Stimulated activated CD8-positive, alpha-beta memory T cell treated with anti-CD3 and anti-CD28 coated beads, Interleukin-15, amount 100 ng/mL, for 4 hours (primary cell): ENCODE results near the gene OSBPL2.

Source experiments
- DNase-seq, 2 donors: peaks; one replicate each; pipeline ENCODE4 v3.0.0-alpha.2; 2020; ENCODE audit warnings: low read depth in 2 of 2

Gene OSBPL2

DNA sequence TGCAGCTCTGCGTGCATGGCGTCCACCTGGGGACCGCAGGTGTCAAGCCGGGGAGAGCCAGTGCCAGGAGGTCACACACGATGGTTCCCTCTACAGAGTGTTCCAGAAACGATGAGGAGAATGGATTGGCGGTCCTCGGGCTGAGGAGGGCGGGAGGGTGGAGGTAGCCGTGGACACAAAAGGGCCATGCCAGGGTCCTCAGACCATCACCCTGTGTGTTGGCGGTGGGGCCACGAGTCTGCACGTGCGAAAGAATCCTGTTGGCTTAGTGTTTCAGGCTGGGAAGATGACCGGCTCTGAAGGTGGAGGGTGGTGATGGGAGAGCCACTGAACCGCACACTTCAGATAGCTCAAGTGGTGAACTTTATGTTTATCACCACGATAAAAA, 31.9 kb upstream of the OSBPL2 start:
- no peak for DNase-seq

GRCh38 chr20:62208061-62208794, 30.1 kb upstream of the OSBPL2 start:
- no peak for DNase-seq

DNA sequence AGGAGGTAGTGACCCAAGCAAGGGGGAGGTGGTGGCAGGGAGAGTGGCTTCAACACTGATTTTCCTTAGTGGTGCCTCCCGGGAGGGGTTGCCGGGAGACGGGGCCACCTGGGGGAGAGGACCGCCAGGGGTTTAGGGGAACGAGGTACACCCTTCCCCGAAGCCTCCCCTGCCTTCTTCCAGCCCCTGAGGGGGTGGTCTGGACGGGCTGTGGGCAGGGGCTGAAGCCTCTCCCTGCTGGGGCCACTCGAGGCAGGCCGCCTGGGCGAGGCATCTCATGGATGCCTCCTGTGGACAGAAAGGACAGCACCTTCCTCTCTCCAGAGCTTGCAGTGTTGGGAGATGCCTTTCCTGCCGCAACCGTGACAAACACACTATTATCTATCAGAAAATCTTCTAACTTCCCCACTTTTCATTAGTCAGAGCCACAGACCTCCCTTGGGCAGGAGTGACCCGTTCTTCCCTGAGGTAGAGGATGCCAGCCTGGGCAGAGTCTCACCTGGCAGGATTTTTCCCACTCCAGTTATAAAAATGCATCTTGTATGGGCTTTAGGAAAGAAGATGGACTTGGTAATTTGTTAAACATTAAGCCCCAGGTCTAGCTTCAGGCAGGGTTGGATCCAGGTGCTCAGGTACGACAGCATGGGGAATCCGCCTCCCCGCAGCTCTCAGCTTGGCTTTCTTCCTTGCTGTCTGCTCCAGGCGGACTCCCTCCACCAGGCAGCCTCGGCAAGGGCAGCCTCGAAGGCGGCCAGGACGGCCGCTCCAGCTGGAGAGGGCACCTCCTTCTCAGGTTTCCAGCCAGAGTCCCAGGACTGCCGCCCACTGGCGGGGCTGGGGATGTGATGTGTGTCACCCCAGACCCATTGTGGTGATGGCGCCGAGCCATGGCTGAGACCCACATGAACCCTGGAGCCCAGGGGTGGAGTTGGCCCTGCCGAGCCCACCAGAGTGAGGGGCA, 29.2 kb upstream of the OSBPL2 start:
- DNase-seq = no peak

- no peak for DNase-seq
Observed at GRCh38 chr20:62209850-62210495, 28.3 kb upstream of the OSBPL2 start.

GRCh38 chr20:62210496-62210855, 27.8 kb upstream of the OSBPL2 start:
- DNase-seq = no peak

GRCh38 chr20:62211216-62211615, 27.1 kb upstream of the OSBPL2 start:
- no peak for DNase-seq

- DNase-seq = no peak
Observed at GRCh38 chr20:62211769-62212288, 26.5 kb upstream of the OSBPL2 start.

DNA sequence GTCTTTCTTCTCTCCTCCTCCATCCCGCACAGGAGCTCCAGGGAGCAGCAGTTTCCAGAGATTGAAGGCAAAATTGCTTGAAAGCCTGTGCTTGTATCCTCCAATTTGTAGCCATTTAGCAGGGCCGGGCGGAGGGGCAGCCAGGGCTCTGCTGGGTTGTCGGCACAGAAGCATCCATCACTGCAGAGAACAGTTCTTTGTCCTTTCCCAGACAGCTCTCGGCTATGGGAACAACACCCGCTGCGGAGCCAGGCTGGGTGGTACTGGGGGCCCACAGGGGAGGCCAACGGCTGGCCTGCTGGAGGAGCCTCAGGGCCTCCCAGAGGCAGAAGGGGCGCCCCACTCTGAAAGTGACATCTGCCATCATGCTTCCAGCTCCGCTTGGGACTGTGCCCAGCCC, 26.0 kb upstream of the OSBPL2 start:
- no peak for DNase-seq

GRCh38 chr20:62214067-62214466, 24.3 kb upstream of the OSBPL2 start:
- DNase-seq = no peak

DNA sequence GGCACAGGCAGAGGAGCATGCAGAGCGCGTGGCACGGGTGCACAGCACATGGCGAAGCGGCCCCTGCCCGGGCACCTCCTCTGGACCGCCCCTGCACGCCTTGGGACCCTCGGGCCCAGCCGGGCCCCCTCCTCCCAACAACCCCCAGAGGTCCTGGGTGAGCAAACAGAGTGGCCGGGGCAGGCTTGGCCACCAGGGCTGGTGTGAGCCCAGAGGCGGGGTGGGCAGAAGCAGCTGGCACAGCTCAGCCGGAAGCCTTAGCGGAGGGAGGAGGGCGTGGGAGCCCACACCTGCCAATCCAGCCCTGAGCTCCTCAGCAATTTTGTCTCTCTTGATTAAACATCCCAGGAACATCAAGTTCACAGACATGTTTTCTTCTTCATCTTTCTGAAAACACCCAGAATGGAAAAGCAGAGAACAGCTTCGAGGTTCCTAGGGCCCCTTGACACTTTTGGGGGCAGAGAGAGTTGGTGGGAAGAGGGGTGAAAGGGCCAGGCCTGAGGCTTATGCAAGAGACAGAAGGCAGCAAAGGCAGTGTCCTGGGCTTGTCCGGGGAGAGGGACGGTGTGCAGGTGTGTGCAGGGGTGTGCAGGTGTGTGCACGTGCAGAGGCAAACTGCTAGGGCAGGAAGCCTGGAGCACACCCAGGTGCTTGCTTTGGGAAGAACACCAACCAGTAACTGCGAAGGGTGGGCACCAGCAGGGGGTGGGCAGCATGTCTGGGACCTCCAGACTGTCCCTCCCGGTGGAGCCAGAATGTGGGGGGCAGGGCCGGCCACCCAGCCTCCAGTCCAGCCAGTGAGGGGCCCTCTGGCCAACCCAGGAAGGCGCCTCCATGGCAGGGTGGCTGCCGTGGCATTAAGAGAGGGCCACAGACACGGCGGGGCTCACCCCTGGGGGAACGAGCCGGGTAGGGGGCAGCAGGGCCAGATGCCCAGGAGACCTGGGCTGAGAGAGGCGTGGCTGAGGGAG, 23.0 kb upstream of the OSBPL2 start:
- DNase-seq = no peak

DNA sequence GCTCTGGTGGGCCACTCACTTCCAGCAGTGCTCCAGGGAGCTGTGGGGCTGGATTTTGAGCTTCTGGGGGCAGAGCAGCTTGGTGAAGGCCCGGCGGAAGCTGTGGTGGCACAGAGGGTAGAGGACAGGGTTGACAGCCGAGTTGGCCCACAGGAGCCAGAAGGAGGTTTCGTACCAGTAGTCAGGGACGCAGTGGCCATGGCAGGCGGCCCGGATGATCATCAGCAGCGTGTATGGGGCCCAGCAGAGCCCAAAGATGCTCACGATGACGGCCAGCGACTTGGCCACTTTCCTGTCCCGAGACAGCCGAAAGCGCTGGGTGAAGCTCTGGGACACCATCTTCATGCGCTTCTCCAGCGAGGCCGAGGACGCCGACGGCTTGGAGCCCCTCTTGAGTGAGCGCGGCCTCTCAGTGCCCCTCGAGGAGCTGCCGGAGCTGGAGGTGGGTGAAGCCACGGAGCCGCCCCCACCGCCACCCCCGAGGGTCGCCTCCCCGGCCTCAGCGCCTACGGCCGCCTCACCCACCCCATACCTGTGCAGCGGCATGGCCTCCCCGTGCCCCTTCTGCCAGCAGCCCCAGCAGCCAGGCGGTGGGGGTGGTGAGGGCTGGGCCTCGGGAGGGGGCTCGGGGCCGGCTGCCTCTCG, 22.2 kb upstream of the OSBPL2 start:
- DNase-seq = no peak

DNA sequence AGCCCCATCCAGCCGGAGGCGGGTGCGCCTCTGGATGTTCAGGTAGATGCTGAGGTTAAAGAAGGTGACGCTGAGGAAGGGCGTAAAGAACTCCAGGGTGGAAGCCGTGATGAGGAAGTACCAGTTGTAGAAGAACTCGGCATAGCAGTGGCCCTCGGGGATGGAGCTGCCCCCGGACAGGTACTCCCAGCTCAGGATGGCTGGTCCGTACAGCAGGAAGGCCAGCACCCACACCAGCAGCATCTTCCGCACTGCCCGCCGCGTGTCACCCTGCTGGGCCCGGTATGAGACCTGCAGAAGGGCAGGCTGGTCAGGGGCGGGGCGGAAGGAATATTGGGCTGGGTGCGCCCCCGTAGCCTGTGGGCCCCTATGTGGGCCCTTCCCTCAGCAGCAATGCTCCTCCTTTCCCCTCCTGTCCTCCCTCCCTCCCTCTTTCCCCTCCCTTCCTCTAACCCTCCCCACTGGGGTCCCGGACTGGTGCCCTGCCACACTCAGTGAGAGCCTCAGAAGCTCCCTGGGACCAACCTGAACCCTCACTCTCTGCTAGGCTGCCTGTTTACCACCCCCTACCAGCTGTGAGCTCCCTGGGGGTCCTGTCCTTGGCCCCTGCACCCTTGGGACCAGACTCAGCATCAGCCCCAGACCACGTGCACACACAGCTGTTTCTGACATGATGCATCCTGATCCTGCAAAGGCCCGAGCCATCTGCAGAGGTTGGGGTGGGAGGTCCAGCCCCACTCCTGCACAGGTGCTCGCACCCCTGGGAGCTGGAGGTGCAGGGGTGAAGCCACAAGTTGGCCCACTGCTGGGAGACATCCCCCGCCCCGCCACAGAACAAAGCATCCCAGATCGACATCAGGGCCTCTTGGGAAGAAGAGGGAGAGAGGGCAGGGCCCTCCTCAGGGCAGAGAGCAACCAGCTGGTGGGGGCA, 21.4 kb upstream of the OSBPL2 start:
- no peak for DNase-seq

DNA sequence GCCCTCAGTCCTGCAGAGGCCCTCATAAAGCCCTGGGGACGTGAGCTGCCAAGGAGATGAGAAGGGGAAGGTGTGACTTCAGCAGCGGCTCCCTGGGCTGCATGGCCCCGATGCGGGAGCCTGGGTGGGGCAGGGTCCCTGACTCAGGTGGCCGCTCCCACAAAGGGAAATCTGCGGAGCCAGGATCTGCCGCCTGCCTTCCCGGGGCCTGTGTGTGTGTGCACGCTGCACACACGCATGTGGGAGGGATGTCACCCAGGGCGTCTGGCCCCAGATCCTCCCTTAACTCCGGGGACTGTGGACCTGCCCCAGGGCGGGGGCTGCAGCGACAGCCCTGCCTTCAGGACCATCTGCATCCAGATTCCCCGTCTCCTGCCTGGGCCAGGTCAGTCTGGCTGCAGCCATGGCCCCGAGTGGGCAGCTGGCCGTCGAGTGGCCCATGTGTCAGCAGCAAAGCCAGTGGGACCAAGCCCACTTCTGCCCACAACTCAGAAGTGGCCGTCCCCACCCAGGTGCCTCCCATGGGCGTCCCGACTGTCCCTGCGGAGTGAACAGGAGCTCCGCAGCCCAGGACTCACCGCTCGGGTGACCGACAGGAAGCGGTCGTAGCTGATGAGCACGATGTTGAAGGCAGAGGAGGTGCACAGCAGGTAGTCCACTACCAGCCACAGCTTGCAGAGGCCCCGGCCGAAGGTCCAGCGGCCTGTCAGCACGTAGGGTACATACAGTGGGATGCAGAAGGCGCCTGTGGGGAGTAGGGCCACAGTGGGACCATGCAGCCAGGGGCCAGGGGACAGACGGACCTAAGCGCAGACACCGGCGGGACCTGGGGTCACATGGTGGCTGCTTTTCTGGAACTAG, 20.2 kb upstream of the OSBPL2 start:
- no peak for DNase-seq

- DNase-seq = no peak
Observed at GRCh38 chr20:62219101-62219991, 19.0 kb upstream of the OSBPL2 start.

- DNase-seq = no peak
Observed at GRCh38 chr20:62219992-62220665, 18.2 kb upstream of the OSBPL2 start, which contains the start of gene HRH3. TSS of gene HRH3 (minus strand) at chr20:62220278. CDS start at chr20:62219970, 308 bp downstream.

DNA sequence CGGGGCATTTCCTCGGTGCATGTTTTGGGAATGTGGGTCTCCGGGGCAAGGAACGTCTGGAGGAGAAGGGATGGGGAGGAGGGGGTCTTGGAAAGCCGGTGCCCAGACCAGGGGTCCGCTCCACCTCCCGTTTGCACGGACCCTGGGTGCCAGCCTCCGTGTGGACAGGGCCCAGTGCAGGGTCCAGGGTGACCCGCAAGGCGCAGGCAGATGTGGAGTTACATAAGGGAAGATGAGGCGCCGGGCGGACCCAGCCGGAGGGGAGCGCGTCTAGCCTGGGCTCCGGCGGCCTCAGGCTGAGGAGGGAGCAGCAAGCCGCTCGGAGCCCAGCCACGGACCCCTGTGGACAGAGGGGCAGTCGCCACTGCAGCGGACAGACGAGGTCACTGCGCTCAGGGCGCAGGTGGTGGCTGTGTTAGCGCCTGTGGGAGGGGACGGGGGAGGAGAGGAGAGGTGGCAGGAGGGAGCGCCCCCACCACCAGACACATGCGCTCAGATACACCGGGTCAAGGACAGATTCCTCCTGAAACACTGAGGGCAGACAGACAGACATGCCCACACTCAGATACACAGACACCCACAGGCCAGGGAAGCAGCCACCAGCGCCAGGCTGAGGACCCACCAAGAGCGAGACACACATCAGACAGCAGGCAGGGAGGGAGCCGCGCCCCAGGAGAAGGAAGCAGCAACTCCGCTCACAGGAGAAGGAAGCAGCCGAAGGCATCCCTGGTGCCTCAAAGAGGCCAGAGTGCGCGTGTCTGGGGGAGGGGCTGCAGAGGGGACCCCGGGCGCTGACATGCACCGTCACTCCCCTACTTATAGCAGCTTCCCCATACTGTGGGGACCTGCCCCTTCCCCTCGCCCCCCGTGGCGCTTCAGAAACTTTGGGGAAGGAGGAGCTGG, 17.4 kb upstream of the OSBPL2 start:
- no peak for DNase-seq
